NCI-H2196 treated with DMSO at 0.1 percent for 48 hours (cell line): ENCODE results near the gene INPP5A.
"Not testable (repeated sequence)": the region's sequence is repeated elsewhere in the genome, so short reads cannot be mapped to it uniquely, and the experiment has no call there.

Source experiments
- DNase-seq: peaks from one replicate; lab custom pipeline; 2025; ENCODE audit not compliant: unreplicated experiment; lab: John Stamatoyannopoulos, UW

Gene INPP5A

DNA sequence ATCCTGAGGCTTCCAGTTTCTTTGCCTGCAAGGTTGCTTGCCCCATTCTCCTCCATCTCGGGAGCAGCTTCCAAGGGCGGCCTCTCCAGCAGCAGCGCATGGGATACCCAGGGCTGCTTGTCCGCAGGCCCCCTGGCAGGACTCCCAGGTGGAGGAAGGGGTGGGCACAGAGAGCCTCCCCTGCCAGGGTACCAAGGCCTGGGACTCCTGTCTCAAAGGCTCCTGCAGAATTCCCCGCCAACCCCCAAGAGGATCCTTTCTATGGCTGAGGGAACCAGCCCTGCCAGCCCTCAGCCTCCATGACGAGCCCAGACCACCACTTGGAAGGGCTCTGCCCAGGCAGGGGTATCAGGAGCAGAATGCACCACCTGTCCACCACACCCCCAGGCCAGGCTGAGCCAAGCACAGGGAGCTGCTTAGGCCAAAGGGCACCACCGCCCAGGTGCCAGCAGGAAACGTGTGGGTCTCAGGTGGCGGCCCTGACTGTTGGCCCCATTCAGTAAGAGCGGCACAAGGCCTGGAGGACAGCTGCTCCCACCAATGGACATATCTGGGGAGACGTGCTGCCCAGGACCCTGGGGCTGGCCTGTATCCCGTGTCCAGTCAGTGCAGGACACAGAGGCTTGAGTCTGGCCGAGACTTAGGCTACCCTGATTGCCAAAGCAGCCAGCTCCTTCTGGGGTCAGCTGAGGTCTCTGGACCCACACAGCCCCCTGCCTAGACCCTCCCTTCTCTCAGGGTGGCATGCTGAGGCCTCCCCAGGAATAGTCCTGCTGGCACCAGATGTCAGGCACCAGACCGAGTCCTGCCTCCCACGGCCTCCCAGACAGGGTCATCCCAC lies 33.8 kb upstream of the INPP5A start:
- DNase-seq: no peak

DNA sequence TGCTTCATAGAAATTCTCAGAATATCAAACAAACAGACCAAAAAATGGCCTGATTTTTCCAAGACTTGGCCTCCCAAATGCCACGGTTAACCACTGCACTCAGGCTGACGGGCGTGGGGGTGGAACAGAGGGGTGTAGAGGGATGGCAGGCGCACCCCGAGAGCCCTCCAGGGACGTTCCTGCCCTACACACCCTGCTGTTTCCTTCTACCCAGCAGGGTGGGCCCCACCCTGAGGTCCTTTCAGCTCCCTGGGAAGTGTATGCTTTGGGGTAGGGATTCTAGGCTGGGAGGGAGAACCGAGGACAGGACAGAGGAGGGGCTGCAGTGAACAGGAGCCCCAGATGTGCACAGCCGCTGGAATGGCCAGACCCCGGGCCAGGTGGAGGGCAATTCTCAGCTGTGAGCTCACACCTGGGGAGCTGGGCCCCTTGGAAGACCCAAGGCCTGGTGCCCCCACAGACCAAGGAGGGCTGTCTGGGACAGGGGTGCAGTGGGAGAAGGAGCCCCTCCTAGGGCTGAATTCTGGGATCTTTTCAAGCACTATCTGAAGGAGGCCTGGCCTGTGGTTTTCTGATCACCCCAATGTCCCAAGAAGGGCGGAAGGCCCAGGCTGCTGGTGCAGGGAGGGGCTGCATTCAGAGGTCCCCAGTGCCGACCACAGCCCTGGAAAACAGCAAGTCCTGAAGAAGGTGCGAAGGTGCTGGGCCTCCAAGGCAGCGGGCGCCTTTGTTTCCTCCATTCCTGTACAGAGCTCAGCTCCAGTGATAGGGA lies 32.9 kb upstream of the INPP5A start:
- no peak for DNase-seq

DNA sequence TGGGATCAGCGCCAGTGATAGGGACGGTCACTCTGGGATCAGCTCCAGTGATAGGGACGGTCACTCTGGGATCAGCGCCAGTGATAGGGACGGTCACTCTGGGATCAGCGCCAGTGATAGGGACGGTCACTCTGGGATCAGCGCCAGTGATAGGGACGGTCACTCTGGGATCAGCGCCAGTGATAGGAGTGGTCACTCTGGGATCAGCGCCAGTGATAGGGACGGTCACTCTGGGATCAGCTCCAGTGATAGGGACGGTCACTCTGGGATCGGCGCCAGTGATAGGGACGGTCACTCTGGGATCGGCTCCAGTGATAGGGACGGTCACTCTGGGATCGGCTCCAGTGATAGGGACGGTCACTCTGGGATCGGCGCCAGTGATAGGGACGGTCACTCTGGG lies 32.0 kb upstream of the INPP5A start:
- DNase-seq: not testable (repeated sequence)

DNA sequence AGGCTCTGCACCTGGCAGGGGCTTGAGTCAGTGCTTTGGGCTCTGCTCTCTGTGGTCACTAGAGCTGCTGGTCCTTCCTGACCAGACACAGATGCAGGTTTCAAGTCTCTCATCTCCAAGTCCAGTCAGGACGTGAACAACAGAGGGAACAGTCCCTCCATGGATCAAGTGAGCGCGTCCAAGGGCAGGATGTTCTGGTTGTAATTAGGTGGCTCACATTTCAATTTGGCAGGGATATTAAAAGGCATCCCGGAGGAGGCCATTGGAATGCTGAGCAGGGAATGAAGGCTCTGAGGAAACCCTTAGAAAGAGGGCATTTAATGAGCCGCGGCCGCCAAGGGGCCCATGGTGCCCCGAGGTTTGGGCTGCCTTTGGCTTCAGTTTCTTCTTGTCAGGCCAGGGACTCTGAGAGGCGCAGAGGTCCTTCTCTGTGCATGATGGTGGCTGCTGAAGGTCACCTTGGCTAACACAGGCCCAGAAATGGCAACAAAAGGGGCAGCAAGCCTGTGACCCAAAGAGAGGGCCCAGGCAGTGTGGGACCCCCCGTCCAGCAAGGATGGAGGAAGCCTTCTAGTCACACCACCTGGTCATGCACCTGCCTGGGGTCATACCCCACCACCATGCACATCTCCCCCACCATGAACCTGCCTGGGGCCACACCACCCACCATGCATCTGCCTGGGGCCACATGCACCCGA lies 30.7 kb upstream of the INPP5A start:
- no peak for DNase-seq

DNA sequence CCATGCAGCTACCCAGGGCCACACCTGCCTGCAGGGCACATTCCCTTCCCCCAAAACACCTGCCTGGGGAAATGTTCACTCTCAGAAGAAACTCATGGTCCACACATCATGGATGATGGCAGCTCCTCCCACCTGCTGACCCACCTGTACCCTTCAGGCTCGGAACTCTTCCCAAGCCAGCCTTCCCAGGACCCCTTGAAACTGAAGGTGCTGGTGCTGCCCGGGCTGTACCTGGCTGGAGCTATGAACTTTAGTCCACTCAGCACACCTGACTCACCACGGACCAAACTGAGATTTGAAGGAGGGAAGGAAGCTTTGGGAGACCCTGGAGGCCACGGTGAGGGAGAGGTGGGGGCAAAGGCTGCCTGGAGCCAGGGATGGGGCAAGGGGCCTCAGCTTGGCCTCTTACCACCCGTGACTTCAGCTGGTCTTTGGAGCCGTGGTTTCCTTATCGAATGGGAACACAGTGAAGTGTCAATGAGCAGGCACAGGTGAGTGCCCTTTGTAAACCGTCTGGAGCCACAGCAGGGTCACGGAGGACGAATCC lies 30.1 kb upstream of the INPP5A start:
- no peak for DNase-seq

DNA sequence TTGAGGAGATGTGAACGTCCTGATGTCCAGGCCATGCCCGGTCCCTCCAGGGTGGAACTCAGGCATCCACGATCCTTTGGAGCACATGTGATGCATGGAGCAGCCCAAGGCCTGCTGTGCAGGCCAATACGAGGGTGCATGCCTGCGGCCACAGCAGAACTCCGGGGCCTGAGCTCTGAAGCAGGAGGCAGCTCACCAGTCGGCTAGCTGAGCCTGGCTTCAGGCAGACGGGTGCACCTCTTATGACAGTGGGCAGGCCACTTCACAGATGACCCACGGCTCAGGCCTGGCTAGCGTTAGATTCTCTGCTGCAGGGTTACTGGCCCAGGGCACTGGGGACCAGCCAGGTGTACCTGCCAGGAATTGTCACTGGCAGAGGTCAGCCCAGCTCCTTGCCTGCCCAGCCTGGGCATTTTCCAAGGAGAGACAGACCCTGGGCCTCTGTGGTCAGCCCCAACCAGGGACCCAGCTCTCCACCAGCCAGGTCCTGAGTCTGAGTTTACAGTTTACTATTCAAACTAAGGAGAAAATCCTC lies 29.6 kb upstream of the INPP5A start:
- DNase-seq: no peak

DNA sequence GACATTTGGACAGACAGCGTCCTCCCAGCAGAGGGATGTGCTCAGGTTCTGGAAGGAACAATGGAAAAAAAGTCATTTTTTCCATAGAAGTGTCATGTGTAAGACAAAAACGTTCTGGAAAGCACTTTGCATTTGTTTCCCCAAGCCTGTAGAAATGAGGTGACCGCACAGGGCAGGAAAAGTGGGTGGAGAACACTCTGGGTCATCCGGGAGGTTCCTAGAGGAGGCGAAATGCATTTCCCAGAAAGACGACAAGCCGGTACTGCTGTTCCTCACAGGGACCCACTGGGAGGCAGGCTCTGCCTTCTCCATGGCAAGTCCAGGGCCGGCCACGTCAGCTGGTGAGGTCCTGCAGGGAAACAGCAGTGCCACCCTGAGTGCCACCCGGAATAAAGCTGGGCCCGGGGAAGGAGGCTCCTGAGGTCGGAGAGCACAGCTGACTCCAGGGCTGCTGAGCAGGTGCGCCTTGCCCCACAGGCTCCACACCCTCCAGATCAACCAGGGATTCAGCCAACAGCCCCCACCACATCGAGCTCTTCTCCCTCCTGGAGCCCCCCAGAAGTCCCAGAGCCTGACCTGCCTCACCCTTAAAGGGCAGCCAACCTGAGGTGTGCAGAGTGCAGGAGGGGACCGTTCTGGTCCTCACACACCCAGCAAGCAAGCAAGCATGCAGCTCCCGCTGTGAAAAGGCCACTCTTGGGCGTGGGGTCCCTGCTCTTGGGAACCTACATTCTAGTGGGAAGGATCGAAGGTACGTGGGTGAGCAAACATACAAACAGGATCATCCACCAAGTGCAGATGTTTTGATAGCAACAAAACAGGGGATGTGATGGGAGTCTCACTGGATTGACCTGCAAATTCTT lies 28.8 kb upstream of the INPP5A start:
- no peak for DNase-seq

DNA sequence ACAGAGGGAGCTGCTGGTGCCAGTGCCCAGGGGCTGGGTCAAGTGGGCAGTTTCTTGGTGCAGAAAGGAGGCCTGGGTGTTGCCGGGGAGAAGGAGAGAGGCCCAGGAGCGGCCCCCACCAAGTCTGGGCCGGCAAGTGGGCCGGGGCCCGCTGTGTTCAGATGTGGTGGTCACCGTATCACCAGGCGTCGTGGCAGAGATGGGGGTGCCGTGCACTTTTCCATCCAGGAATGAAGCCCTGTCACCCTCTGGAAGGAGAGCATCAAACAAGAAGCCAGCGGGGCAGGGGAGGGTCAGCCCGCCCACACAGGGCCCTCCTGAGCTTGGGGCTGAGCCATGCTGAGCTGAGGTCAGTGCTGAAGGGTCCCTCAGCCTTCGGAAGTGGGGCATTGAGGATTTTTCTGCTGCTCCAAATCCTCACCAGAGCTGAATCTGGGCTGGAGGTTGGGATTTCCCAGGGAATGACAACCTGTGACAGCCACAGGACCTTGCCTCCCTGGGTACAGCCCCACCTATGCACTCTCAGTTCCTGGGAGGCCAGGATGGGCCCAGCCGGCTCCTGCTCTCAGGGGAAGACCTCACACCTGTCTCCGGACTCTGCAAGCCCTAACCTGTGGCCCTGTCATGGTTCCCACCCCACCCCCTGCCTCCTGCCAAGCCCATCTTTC lies 27.9 kb upstream of the INPP5A start:
- DNase-seq: no peak

DNA sequence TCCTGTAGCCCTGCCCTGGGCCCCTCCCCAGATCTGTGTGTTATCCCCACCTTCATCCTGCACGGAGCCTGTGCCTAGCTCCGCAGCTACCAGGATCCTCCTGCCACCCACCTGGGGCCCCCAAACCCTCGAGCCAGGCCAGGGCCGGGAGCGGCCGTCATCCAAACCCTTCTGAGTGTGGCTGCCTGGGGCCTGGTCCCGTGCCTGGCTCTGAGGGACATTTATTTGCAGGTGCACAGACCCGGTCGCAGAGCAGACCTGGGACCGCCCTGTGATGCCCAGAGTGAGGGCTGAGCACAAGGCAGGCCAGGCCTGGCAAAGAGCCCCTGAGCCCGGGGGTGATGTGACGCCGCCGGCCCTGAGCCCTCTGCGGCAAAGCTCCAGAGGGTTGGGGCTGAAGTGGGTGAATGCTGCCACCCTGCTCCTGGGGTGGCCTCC lies 27.4 kb upstream of the INPP5A start:
- no peak for DNase-seq

DNA sequence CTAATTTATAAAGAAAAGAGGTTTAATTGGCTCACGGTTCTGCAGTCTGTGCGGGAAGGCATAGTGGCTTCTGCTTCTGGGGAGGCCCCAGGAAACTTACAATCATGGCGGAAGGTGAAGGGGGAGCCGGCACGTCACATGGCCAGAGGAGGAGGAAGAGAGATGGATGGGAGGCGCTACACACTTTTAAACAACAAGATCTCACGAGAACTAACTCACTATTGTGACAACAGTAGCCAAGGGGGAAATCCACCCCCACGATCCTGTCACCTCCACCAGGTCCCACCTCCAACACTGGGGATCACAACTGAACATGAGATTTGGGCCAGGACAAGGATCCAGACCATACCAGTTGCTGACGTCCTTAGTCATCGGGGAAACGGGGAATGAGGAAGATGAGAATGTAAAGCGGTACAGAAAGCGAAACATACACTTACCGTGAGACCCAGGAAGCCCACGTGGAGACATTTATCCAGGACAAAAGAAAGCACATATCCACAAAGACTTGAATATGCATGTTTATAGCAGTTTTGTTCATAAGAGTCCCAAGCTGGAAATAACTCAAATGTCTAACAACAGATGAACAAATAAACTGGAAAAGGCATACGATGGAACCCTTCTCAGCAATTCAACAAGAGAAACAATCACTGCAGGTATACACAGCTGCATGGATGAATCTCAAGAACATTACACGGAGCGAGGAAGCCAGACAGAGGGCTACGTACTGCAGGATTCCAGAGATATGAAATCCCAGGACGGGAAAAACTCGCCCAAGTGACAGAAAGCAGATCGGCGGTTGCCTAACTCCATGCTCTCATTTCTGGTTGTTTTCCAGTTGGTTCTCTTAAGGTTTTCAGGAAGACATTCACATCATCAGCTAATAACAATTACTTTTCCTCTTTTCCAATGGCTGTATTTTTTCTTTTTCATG lies 26.2 kb upstream of the INPP5A start:
- no peak for DNase-seq

DNA sequence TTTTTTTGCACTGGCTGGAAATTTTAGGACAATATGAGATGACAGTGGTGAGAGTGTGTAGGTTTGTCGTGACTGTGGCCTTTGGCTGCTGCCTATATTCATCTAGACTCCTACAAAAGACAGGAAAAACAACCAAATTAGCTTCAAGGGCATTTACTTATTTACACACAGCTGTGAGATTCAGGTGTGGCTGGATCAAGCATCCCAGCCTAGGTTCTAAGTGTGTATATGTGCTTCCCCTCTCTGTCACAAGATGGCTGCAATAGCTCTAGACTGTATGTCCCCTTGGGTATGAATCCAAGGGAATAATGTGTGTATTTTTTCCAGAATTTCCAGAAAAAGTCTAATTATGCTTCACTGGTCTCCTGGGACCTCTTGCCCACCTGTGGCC lies 25.5 kb upstream of the INPP5A start:
- DNase-seq: no peak

DNA sequence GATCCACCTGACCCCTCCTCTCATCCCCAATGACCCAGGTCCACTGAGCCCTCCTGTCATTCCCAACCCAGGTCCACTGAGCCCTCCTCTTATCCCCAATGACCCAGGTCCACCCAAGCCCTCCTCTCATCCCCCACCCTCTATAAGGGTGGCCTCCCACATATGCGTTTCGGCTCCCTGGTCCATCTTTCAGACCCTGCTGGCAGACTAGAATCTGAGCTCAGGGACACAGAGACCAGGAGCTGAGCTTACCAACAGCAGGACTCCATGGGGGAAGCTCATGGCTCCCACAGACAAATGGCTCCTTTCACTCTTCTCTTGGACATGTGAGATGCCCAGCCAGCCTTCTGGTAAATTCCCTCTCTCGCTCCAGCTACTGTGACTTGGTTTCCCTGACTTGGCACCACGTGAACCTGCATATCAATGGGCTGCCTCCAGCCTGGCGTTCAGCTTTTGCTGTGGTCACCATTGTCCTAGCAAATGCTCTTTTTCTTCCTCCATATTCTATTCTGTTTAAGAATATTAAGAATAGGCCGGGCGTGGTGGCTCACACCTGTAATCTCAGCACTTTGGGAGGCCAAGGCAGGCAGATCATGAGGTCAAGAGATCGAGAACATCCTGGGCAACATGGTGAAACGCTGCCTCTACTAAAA lies 24.8 kb upstream of the INPP5A start:
- DNase-seq: no peak

DNA sequence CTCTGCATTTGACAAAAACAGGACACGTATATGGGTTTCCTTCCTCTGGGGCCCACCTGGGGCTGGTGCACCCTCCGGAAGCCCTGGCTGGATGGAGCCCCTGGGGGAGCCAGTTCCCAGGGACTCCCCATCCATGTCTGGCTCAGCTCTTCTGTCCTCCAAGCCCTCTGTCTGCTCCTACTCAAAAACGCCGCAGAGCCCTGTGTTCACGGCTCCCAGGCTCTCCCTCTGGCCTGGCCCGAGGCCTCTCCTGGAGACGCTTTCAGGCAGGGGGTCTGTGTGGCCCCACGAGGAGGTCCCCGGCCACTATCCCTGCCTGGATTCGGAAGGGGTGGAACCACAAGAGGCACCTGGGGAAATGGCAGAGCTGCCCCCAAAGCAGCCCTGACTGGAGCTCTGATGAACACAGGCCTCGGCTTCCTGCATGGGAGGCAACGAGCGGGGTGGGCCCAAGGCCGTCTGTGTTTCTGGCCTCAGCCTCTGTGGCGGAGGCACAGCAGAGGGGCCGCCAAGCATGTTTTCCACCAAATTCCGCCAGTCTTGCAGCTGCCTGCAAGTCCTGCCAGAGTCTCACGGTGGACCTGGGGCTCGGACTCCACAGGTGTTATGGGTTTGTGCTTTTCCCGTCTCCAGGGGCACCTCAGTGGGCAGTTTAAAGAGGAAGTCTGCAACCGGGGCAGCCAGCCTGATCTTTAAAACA lies 22.6 kb upstream of the INPP5A start:
- no peak for DNase-seq

DNA sequence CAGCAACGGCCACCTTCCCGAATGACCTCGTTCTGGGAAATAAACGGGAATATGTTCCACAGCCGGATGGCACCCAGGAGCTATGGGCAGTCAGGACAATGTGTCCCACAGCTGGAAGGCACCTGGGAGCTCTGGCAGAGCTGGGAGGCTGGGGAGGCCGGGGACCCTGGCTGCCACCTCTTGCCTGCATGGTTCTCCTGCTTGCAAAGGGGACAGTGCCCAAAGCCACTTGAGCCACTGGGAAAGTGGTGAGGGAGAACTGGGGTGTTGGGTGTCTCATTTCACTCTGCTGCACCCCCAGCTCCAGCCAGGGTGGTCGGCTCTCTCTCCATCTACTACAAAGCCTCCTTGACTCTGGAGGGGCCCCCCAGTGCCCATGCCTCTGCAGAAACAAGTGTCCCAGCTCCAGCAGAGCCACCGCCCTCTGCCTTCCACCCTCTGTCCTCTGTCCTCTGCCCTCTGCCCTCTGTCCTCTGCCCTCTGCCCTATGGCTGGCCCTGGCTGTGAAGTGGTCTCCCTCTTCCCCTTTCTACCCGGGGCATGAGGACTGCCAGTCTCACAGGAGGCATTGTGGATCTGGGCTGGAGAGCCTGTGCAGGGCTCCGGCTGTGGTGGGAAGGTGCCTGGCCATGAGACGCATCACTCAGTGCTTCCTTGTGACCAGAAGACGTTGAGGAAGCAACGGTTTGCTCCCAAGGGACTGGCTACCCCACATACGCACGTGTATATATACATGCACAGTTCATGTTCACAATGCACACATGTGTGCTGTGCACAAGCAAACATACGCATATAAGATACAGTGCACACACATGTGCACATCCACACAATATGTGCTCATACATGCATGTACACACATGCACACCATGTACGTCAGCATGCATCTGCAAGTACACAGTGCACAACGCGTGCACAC lies 21.5 kb upstream of the INPP5A start:
- DNase-seq: no peak

DNA sequence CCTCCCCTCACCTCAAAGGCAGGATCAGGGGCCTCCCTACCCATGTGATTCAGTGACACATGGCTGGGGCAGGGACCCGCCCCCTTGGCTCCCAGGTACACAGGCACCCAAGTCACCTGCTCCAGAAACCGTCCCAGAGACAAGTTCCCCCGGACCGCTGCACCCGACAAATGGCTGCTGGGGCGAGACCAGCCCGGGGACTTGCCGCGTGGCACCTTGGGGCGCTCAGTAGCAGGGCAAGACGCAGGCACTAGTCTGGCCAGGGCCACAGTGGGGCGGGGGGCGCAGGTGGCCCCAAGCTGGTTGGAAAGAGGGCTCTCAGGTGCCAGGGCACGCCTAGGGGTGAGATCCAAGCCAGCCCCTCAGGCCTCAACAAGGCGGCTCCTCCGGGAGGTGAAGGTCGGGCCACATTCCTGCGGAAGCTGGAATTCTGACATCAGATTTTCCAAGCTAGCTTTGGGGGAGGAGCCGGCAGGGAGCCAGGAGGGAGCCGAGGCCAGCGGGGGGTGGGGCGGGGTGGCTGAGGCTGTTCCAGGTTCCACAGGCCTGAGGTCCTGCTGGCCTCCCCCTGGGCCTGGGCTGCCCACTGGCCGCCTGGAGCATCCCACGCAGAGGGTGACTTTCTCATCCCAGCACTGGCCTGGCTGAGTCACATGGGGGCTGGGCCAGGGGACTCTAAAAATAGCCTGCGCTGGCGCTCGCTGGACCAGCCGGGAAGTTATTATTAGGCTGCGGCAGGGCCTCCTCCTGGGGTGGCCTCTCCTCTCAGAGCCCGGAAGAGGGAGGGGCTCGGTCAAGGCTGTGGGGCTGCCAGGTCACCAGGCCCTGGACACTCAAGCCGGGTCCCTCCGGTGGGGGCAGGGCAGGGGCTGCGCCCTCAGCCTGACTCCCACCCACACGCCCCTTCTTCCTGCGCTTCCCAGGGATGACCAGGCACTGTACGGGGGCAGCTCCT lies 20.5 kb upstream of the INPP5A start:
- no peak for DNase-seq
